Osteoblast (primary cell): ENCODE results near the gene UQCC2. TPM values are rescaled to one million over a fixed set of nuclear protein-coding genes. Genes with fewer than 3 reads are reported as not detected.

Source experiments
- DNase-seq: peaks from one replicate; pipeline ENCODE4 v3.0.0; 2011; ENCODE audit warnings: low spot score, mixed read lengths; ENCODE audit not compliant: insufficient read length; ENCODE audit errors: missing footprints
- H2AFZ ChIP-seq: 2 replicates; pipeline ENCODE4 v1.6.0; 2011; ENCODE audit warnings: mild to moderate bottlenecking, low read length
- H3K27ac ChIP-seq: 2 replicates; pipeline ENCODE4 v1.5.1; 2011; ENCODE audit warnings: mild to moderate bottlenecking, low read depth, low read length, moderate library complexity
- H3K27me3 ChIP-seq: 2 replicates; pipeline ENCODE4 v1.6.0; 2012; ENCODE audit warnings: mild to moderate bottlenecking, control low read depth, inconsistent platforms, low read length, moderate library complexity; ENCODE audit not compliant: insufficient read depth
- H3K36me3 ChIP-seq: 2 replicates; pipeline ENCODE4 v1.5.1; 2011; ENCODE audit warnings: mild to moderate bottlenecking, low read length, control low read depth, moderate library complexity; ENCODE audit not compliant: insufficient read depth
- H3K4me1 ChIP-seq: 2 replicates; pipeline ENCODE4 v1.5.1; 2011; ENCODE audit warnings: mild to moderate bottlenecking, low read length, control low read depth, moderate library complexity; ENCODE audit not compliant: insufficient read depth
- H3K4me2 ChIP-seq: 2 replicates; pipeline ENCODE4 v1.6.0; 2011; ENCODE audit warnings: mild to moderate bottlenecking, low read length; ENCODE audit not compliant: insufficient read depth
- H3K4me3 ChIP-seq: fragments of 200-600 bp; sonication (generic); 3 replicates; pipeline ENCODE4 v1.5.1; 2012; ENCODE audit warnings: mild to moderate bottlenecking, low read length, inconsistent platforms; ENCODE audit not compliant: insufficient read depth
- H3K79me2 ChIP-seq: 2 replicates; pipeline ENCODE4 v1.6.0; 2012; ENCODE audit warnings: mild to moderate bottlenecking, low read length, control low read depth, inconsistent platforms; ENCODE audit not compliant: insufficient read depth
- H3K9me3 ChIP-seq: 2 replicates; pipeline ENCODE4 v1.5.1; 2011; ENCODE audit warnings: low read depth, low read length, control low read depth
- H4K20me1 ChIP-seq: 2 replicates; pipeline ENCODE4 v1.6.0; 2012; ENCODE audit warnings: mild to moderate bottlenecking, low read length, control low read depth; ENCODE audit not compliant: insufficient read depth
- total RNA-seq: library from RNA; depleted of rRNA; stranded (reverse); fragments of >200 nt; gene quantifications from 2 replicates; pipeline ENCODE4 v1.2.3, GENCODE V29; 2012
- TF ChIP-seq, protein P1 (sequence below): IDR thresholded peaks from 2 replicates; pipeline ENCODE4 v1.5.1; 2011; ENCODE audit warnings: mild to moderate bottlenecking, low read depth, low read length, moderate library complexity; ENCODE audit errors: extremely low read depth

UQCC2 gene
- total RNA-seq, 1 donor, result 15.2 TPM

GRCh38 chr6:33727932-33728331 is 16.4 kb upstream of the UQCC2 start:
- H2AFZ ChIP-seq, result no peak overlapping the region
- H3K4me3 ChIP-seq, result no peak overlapping the region
- no peak overlapping the region for H3K27ac ChIP-seq
- H3K4me2 ChIP-seq, result no peak overlapping the region
- no peaks in the 10 kb centered on the region for H4K20me1 ChIP-seq
- no peaks in the 10 kb centered on the region for H3K4me1 ChIP-seq
- H3K36me3 ChIP-seq, result no peaks in the 10 kb centered on the region
- H3K79me2 ChIP-seq, result no peaks in the 10 kb centered on the region
- DNase-seq, result no peak
- H3K27me3 ChIP-seq, result peaks cover 19% of the 10 kb centered on the region
- TF ChIP-seq, protein P1, sequence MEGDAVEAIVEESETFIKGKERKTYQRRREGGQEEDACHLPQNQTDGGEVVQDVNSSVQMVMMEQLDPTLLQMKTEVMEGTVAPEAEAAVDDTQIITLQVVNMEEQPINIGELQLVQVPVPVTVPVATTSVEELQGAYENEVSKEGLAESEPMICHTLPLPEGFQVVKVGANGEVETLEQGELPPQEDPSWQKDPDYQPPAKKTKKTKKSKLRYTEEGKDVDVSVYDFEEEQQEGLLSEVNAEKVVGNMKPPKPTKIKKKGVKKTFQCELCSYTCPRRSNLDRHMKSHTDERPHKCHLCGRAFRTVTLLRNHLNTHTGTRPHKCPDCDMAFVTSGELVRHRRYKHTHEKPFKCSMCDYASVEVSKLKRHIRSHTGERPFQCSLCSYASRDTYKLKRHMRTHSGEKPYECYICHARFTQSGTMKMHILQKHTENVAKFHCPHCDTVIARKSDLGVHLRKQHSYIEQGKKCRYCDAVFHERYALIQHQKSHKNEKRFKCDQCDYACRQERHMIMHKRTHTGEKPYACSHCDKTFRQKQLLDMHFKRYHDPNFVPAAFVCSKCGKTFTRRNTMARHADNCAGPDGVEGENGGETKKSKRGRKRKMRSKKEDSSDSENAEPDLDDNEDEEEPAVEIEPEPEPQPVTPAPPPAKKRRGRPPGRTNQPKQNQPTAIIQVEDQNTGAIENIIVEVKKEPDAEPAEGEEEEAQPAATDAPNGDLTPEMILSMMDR, result no peak
- H3K9me3 ChIP-seq, result no peaks in the 10 kb centered on the region

DNA sequence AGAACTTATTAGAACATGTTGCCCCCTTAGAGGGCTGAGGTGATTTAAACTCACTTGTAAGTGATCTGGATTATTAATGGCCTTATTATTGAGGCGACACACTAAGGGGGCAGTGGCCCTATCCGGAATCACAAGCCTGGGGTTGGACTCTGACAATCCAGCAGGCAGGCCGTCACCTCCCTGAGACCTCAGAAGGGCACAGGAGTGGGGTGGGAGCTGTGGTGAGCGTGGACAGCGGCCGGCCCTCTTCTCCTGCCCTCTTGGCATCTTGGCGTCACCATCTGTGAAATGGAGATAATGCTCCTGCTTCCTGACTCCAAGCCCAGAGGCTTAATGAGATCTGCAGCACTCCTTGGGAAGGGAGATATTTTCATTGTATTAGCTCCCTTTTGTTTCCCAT is 15.6 kb upstream of the UQCC2 start:
- H2AFZ ChIP-seq, result no peak overlapping the region
- H3K36me3 ChIP-seq, result no peaks in the 10 kb centered on the region
- H4K20me1 ChIP-seq, result no peaks in the 10 kb centered on the region
- H3K27ac ChIP-seq, result no peak overlapping the region
- no peaks in the 10 kb centered on the region for H3K79me2 ChIP-seq
- H3K9me3 ChIP-seq, result no peaks in the 10 kb centered on the region
- H3K4me1 ChIP-seq, result no peaks in the 10 kb centered on the region
- TF ChIP-seq, protein P1, result no peak
- DNase-seq, result no peak
- H3K27me3 ChIP-seq, result peaks cover 23% of the 10 kb centered on the region
- H3K4me2 ChIP-seq, result no peak overlapping the region
- H3K4me3 ChIP-seq, result no peak overlapping the region

- Histone ChIP-seq H4K20me1 (no peaks in the 10 kb centered on the region), H3K79me2 (no peaks in the 10 kb centered on the region), H3K27ac (no peak overlapping the region), H3K27me3 (peaks cover 27% of the 10 kb centered on the region), H3K4me2 (no peak overlapping the region), H3K36me3 (no peaks in the 10 kb centered on the region), H3K4me1 (no peaks in the 10 kb centered on the region), H3K4me3 (no peak overlapping the region), H2AFZ (no peak overlapping the region), H3K9me3 (no peaks in the 10 kb centered on the region)
- TF ChIP-seq, protein P1, result no peak
- no peak for DNase-seq
Measured at GRCh38 chr6:33726696-33727095, 15.2 kb upstream of the UQCC2 start.

DNA sequence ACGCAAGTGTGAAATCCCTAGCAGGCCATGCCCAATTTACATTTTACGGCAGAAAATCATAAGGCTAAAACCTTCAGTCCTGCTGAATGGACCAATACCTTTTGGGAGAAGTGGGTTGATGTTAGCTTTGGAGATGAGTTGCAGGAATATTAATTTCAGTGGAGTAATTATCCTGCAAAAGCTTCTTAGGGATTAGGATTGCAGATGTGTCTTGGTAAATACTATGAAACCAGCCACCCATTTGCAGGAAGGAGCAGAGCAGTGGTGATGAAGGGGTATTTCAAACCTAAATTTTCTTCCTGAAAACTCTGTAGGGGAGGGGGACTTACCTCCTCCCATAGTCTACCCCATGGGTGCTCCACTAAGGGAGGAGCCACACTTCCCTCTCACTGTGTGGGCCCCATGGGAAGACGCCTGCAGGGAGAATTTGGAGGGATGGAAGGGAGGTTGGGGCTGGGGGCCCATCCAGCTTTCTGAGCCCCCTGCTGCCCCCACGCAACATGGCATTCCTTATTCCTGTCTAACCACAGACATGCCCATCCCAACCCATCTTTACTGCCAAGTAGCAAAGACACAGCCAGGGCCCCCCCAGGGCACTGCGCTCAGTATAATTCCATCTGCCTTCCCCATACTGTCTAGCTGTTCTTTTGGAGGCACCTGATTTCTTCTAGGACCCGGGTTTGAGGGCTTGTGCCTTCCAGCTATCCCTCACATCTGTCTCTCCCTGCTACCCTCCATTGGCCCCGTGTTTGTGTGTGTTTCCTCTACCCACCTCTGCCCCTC is 14.6 kb upstream of the UQCC2 start:
- no peak overlapping the region for H2AFZ ChIP-seq

More for the DNA sequence above, 14.6 kb upstream of the UQCC2 start:
- Histone ChIP-seq H3K27ac (no peak overlapping the region), H3K36me3 (no peaks in the 10 kb centered on the region), H3K4me3 (no peak overlapping the region), H3K79me2 (no peaks in the 10 kb centered on the region), H3K9me3 (no peaks in the 10 kb centered on the region), H3K4me2 (no peak overlapping the region), H3K27me3 (peaks cover 30% of the 10 kb centered on the region), H3K4me1 (no peaks in the 10 kb centered on the region), H4K20me1 (no peaks in the 10 kb centered on the region)
- TF ChIP-seq, protein P1, result no peak
- no peak for DNase-seq
